ENCODE data around the gene COG7.

Gene COG7

GRCh38 chr16:23355106-23355670, 97.8 kb downstream of the COG7 start:
- no peak for DNase-seq

GRCh38 chr16:23354246-23354645, 98.7 kb downstream of the COG7 start:
- no peak for DNase-seq

- no peak for DNase-seq
These were observed 99.5 kb downstream of the COG7 start for GRCh38 chr16:23353440-23353839.

- DNase-seq = no peak
These were observed 101.6 kb downstream of the COG7 start for GRCh38 chr16:23351360-23351759.

GRCh38 chr16:23348579-23349469, 104.2 kb downstream of the COG7 start:
- DNase-seq = no peak

GRCh38 chr16:23345237-23345636, 107.8 kb downstream of the COG7 start:
- DNase-seq = no peak

GRCh38 chr16:23343643-23344612, 109.1 kb downstream of the COG7 start:
- no peak for DNase-seq

- no peak for DNase-seq
These were observed 110.8 kb downstream of the COG7 start for GRCh38 chr16:23342083-23342640.

- DNase-seq = no peak
These were observed 113.2 kb downstream of the COG7 start for GRCh38 chr16:23339787-23340186.

Measured in NCI-H1436 treated with DMSO at 0.1 percent for 48 hours (cell line).